CD4-positive, alpha-beta T cell treated with Interferon alpha-2 for 1 hour (primary cell): ENCODE data around the gene GON4L.
"Not testable (repeated sequence)": the region's sequence is repeated elsewhere in the genome, so short reads cannot be mapped to it uniquely, and the experiment has no call there.

Experiments used
- DNase-seq, 2 donors: peaks; one replicate each; pipeline ENCODE4 v3.0.0-alpha.2; 2020 to 2022

The GON4L gene

DNA sequence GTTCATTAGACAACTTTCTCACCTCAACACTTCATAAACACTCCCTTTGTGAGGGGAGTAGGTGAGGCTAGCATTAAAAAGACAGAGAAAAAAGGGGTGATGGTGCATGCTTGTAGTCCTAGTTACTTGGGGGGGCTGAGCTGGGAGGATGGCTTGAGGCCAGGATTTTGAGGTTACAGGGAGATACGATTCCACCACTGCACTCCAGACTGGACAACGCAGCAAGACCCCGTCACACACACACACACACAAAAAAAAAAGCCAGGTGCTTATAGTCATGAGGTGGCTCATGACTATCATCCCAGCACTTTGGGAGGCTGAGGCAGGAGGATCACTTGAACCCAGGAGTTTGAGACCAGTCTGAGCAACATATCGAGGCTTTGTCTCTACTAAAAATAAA, 29.6 kb downstream of the GON4L start:
- no peak for DNase-seq

DNA sequence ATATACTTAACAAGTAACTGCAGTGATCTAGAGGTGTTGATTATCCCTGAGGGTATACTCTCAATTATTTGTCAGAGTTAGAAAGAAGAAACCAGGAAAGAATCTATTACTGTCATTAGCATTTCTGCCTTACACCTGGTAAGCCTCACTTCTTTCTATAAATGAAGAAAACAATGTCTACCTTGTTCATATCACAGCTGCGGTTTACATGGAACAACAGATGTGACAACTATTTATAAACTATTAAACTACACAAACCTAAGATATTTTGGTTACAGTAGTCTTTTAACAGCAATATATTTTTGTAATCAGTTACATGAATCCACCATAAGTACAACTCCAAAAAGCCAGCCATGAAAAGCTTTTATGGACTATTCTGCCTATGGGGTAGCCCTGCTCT, 40.7 kb downstream of the GON4L start:
- DNase-seq: no peak

DNA sequence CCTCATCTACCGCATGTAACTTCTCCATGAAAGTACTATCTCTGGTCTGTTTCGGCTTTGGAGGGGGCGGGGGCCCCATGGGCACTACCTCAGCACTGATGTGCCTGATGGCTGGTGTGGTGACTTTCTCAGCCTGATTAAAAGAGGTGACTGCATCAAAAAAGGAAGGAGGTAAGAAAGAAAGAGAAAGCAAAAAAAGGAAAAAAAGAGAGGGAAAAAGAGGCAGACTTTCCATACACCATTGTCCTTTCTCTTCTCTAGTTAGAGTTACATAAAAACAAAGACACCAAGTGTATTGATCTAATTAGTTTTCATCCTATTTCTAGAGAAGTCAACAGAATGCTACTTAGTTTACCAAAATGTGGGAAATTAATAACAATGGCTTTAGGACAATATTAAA, 43.3 kb downstream of the GON4L start:
- DNase-seq: no peak

DNA sequence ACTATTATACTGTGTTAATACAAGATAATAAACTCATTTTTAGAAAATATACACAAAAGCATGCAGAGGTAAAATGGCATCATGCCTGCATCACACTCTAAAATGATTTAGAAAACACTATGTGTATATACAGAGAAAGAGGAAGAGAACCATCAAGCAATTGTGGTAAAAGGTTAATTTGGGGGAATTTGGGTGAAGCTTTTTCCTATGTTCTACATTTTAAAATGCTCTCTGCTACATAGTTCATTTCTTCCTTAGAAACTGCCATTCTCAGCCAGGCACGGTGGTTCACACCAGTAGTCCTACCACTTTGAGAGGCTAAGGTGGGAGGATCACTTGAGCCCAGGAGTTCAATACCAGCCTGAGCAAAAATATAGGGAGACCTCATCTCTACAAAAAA, 44.1 kb downstream of the GON4L start:
- no peak for DNase-seq

DNA sequence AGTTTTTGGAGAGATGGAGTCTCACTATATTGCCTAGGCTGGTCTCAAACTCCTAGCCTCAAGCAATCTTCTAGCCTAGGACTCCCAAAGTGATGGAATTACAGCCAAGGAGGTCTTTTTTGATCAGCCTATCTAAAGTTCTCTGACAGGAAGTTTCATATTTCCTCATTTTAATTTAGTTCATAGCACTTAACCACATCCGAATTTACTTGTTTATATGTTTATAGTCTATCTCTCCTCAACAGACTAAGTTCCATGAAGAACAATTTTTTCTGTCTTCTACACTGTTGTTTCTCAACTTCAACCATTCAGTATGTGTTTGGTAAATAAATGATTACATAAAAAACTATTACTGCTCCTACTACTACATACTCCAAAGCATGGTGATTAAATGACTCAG, 47.9 kb downstream of the GON4L start:
- DNase-seq: no peak

DNA sequence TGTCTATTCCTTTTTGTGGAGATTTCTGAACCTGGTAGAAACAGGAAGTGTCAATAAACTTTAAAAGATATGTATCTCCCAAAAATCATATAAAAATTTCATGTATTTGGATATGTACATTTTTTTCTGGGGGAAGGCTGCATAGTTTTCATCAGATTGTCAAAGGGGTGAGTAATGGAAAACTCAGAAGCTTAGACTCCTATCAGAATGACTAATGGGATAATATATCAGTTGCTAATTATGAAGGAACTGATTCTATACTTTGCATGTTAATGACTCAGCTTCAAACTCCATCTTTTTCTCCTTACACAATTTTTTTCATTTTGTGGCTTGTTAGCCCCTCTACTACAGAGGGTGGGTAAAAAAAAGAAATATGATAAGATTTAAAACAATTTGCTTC, 55.9 kb downstream of the GON4L start:
- DNase-seq: no peak

DNA sequence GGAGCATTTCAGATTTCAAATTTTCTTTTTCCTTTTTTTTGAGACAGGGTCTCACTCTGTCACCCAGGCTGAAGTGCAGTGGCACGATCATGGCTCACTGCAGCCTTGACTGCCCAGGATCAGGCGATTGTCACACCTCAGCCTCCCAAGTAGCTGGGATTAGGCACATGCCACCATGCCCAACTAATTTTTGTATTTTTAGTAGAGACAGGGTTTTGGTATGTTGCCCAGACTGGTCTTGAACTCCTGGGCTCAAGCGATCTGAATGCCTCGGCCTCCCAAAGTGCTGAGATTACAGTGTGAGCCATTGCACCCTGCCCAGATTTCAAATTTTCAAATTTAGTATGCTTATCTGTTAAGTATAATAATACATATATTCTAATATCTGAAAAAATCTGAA, 61.4 kb downstream of the GON4L start:
- not testable (repeated sequence) for DNase-seq

DNA sequence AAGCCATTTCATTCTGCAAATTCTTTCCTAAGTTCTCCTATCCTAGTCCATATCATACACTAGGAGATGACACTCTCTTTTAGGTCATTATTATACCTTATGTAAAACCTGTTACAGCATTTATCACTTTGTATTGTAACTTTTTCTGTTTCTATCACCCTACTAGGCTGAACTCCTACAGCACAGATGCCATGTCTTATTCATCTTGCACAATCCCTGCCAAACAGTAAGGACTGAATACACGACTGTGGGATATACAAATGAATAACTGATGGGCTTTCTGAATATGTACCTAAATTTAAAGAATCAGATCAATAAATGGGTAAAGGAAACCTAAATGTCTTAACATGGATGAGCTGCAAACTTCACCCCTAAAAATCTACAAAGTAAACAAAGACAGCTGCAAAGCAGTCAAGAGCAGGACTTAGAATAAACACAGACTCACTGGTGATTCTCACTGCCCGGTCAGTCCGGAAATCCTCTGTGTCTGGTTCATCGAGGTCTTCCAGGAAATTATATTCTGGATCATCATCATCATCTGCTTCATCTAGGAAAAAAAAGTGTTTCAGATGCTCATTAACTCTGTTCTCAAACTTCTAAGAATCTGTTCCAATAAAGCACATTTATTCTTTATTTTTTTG, 62.3 kb downstream of the GON4L start:
- DNase-seq: no peak

DNA sequence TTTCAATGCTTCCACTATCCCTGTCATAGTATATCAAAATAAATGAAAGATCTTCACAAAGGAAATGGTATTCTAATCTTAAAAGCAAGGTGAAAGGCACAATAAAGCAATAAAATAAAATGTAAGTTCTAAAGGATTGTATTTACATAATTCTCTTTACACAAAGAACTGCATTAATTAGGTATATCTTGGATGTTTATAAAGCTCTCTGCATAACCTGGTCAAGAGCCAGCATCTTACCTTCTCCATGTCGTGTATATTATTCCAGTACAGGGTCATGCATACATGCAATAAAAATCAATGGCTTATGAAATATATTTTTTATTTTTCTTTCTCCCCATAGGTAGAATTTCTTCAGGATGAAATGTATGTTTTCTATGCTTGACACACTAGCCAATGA, 63.8 kb downstream of the GON4L start:
- no peak for DNase-seq

DNA sequence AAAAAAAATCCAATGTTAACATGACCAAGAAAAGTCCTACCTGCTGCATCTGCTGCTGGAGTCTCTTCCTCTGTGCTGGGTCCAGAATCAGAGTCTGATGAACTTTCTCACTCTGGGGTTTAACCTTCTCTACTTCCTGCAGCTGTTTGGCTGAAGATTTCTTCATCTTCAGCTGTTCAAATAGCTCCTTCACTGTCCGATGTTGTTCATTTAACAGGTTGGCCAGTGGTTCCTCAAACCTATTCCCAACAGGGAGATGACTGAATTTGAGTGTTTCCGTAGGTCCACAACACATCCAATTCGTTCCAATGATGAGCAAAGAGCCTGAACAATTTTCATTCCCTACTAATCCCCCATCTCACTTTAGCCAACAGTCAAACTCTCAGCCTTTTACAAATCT, 79.4 kb downstream of the GON4L start:
- DNase-seq: no peak

DNA sequence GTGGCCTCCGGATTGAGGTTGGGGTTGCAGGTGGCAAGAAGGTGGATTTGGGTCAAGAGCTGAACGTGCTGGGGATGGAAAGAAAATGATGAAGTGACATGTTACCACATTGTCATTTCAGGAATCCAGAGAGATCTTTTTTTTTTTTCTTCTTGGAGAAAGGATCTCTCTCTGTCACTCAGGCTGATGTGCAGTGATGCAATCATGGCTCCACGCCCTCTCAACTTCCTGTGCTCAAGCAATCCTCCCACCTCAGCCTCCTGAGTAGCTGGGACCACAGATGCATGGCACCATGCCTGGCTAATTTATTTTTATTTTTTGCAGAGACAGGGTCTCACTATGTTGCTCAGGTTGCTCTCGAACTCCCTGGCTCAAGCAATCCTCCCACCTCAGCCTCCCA, 80.6 kb downstream of the GON4L start:
- no peak for DNase-seq

DNA sequence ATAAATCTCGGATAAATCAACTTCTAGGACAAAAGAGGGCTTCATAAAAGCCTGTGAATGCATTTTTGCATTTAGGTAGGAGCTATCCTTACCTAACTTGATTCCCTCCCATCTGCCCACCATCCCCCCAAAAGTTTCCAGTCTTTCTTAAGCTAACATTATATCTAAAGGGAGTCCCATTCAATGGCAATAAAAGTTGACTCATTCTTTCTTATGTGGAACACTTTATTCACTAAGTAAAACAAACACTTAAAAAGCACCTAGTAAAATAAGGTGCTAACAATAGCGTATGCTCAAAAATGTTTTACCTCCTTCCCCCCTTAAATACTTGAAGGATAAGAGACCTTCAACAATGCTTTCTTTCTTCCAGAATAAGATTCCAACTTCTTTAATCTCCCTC, 83.8 kb downstream of the GON4L start:
- no peak for DNase-seq

DNA sequence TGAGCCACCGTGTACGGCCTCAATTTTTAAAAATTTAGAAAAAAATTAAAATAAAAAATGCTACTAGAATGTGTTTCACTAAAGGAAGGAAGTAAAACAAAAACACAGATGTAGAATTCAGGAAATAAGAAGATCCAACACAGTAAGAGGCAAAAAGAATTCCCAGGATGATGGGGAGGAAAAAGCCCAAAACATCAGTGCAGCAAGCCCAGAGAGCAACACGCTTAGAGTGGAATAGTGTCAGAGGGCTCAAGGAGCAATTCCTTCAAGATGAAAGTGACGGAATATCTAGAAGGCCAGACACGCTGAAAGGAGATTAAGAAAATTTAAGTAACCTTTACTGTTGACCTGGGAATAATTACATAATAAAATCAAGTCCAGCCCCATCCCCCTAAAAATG, 87.8 kb downstream of the GON4L start:
- DNase-seq: no peak

DNA sequence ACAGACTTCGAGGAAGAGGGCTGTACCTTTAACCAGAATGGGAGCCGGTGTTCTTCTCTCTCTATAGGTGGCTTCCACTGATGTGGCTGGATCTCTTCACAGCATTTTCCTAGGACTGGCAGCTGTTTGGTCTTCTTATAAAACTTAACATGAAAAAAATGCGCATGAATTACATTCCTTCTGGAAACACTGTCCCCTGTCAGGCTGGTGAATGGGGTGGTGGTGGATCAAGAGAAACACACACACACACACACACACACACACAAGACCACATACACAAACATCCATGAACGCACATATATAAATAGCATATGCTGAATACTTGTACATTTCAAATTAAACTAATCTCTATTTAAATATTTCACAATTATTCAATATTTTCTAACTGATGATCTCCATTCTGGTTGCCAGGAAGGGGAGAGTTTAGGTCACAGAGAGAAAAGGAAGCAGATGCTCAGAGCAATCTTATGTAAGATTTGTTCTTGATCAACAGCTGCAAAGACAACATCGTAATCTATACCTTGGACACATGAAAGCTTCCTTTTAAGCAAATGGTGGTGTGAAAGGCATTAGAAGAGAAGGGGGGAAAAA, 89.5 kb downstream of the GON4L start:
- not testable (repeated sequence) for DNase-seq

DNA sequence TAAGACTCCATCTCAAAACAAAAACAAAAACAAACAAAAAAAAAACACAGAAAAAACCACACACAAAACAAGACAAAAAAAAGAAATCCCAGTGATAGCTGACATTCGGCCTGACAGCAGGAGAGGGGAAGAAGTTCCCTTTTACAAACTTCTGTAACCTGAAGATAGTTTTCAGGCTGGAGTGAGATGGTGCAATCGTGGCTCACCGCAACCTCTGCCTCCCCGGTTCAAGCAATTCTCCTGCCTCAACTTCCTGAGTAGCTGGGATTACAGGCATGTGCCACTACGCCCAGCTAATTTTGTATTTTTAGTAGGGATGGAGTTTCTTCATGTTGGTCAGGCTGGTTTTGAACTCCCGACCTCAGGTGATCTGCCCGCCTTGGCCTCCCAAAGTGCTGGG, 93.0 kb downstream of the GON4L start:
- DNase-seq: not testable (repeated sequence)

DNA sequence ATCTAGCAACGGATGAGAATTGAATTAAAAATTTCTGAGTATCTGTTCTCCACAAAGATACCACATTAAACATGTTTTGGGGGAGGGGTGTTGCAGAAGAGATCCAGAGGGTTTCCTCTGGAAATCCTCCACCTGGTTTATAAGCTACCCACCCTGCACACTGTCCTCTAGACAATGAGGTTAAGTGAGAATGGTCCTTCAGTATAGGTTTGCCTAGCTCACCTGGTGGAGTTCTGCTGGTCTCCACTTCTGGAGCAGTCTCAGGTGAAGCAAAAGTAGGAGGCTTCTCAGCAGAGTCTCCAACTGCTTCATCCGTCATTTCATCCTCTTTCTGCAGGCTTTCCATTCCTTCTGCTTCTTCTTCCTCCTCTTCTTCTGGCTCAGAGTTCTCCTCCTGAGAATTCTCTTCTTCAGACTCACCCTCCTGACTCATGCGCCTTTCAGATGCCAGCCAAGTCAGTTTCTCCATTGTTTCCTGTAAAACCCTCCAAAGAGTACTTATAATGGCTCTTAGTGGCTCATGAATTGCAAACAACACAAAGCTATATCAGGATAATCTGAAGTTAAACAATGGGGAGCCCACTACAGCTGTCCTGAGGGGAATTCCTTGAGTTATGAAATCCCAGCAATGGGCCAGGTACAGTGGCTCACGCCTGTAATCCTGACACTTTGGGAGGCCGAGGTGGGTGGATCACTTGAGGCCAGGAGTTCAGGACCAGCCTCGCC, 93.8 kb downstream of the GON4L start:
- peak in 1 of 2 donors; percentile 6 for DNase-seq

DNA sequence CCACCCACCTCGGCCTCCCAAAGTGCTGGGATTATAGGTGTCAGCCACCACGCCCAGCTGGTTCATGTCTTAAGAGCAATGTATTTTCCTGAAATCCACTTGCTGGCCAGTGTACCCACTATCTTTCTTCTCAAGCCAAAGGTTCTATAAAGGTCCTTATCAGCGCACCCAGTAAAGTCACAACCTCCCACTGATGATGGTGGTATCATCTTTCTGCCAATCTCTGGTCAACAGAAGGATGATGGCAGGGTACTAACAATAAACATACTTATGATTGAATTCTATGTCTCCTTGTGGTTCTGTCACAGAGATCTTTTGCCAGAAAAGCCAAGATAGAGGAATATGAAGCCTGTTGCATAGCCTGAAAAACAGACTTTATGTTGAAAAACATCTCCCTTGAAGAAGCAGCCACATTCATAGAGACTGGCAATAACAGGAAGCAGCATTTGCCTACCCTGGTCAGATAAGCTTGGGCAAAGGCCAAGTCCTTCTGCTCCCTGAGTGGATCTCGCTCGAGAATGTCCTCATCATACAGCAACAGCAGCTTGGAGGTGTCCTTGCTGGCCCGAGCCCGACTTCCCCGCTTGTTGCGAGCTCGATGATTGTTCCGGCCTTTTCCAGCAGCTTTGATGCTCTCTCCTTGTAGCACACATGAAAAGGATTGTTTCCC, 95.1 kb downstream of the GON4L start:
- DNase-seq: no peak

DNA sequence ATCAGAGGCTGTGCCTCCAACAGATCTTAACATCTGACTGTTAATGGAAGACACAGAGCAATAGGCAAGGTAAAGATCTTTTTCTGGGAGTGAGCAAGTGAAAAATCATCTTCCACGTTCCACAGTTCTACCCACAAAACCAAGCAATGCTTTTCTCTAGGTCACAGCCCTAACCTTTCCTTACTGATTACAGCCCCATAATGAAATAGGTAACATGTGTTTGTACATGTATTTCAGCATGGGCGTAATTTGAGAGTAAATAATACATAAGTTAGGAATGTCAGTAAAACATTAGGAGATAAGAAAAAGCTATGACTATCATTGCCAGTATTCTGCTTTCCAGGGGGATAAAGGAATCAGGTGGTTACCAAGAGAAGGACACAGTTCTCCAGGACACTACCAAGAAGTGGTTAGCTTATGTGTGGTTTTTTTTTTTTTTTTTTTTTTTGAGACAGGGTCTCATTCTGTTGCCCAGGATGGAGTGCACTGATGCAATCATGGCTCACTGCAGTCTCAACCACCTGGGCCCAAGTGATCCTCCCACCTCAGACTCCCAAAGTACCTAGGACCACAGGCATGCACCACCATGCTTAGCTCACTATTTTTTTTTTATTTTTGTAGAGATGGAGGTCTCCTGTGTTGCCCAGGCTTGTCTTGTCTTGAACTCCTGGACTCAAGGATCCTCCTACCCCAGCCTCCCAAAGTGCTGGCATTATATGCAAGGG, 96.1 kb downstream of the GON4L start:
- no peak for DNase-seq

DNA sequence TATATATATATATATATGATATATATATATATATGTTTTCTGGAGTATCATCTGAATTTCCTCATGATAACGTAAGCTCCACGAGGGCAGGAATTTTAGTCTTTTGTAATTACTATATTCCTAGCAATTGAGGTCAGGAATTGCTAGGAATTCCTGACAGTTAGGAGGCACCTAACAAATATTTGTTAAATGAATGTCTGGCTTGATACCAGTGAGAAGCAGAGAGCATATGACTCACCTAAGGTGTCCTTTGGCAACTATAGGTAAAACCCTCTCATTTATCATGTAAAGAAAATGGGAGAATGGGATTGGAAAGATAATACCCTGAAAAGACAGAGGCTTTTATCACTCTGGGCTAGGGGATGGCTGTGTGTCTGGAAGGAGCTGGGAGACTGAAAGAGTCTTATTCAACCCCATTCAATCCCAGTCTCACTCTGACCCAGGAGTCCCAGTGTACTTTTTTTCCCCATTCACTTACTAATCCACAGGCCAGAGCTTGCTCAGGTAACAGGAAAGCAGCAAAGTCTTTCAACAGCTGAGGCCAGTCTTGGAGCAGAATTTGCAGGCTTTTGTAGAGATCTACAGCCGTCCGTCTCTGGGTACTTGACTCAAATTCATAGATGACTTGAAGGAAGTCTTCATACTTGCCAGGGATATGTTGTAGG, 96.9 kb downstream of the GON4L start:
- DNase-seq: no peak

DNA sequence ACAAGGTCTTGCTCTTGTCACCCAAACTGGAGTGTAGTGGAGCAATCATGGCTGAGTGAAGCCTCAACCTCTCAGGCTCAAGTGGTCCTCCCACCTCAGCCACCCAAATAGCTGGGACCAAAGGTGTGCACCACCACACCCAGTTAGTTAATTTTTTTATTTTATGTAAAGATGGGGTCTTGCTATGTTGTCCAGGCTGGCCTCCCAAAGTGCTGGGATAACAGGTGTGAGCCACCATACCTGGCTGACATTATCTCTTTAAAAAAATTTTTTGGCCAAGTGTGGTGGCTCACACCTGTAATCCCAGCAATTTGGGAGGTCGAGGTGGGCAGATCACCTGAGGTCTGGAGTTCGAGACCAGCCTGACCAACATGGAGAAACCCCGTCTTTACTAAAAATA, 98.0 kb downstream of the GON4L start:
- DNase-seq: not testable (repeated sequence)

DNA sequence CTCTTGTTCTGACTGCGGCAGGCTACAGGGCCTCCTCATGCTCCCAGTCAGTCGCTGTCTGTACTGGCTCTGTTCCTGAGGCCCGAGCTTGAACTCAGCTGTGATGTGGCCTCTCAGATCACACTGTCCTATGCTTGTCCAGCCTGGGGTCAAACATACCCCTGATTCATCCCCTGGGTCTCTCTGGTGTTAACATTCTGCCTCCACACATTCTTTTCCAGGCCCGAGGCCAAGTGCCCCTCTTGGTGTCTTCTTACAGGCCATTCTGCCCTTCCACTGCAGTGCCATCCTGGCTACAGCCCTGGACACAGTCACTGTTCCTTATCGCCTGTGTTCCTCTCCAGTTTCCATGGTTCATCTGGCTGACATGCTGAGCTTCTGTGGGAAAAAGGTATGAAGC, 108.9 kb downstream of the GON4L start:
- DNase-seq: not testable (repeated sequence)

DNA sequence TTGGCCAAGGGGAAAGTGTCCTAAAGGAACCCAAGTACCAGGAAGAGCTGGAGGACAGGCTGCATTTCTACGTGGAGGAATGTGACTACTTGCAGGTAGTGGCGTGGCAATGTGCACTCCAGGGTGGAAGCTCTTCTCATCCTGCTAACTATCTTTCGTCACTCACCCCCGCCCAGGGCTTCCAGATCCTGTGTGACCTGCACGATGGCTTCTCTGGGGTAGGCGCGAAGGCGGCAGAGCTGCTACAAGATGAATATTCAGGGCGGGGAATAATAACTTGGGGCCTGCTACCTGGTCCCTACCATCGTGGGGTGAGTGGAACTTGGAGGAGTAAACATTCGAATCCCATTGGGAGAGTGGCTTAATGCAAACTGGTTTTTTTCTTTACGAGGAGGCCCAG, 109.4 kb downstream of the GON4L start:
- not testable (repeated sequence) for DNase-seq
